Measurements from ENCODE around the gene GYG2. TPM values are rescaled to one million over a fixed set of nuclear protein-coding genes. Genes with fewer than 3 reads are reported as not detected.

Gene GYG2
- total RNA-seq, 1 experiment from 2014 or later = not detected

GRCh38 chrX:2928583-2929434 lies 100.1 kb downstream of the GYG2 start, which contains the start of gene ARSD (continued):
- TF ChIP-seq YY1 (IDR thresholded peaks at IDR 0.05; ENCODE audit: extremely low read depth, insufficient replicate concordance, low read depth, low read length) (no peak), SIN3A (IDR thresholded peaks at IDR 0.05; ENCODE audit: low read depth) (no peak; the same call in 1 of the 2 replicates), ZNF274 (IDR thresholded peaks at IDR 0.05; ENCODE audit: low read depth, low read length) (no peak)

- Histone ChIP-seq H3K36me3 (ENCODE audit: control insufficient read depth in 1 of 2, insufficient read depth in 2 of 2, low read length in 2 of 2) (no peaks in the 10 kb centered on the region), H4K20me1 (ENCODE audit: insufficient read depth) (no peaks in the 10 kb centered on the region), H3K27ac (ENCODE audit: low read depth, low read length) (no peak overlapping the region), H3K9me3 (ENCODE audit: control insufficient read depth in 1 of 2, insufficient read depth in 1 of 2, low read depth in 1 of 2, low read length in 2 of 2) (no peaks in the 10 kb centered on the region), H3K4me3 (replicated peaks in 1 of 2; ENCODE audit: low read depth in 1 of 2, low read length in 2 of 2) (no peak overlapping the region), H3K79me2 (ENCODE audit: insufficient read depth, low read length) (no peaks in the 10 kb centered on the region), H3K9ac (ENCODE audit: low read length) (no peak overlapping the region), H2AFZ (ENCODE audit: low read depth, low read length, poor library complexity, severe bottlenecking) (no peak overlapping the region), H3K4me2 (ENCODE audit: low read length) (no peak overlapping the region), H3K9me2 (ENCODE audit: insufficient read depth) (no peaks in the 10 kb centered on the region), H3K4me1 (ENCODE audit: control insufficient read depth in 1 of 2, insufficient read depth in 2 of 2, low read length in 2 of 2) (no peaks in the 10 kb centered on the region; a peak in 1 of 4 replicates), H3K27me3 (ENCODE audit: insufficient read depth, low read length) (no peaks in the 10 kb centered on the region)
- no TSS peak for BruUV-seq (replicated peaks)
- POLR2A ChIA-PET = no interaction called here
- intact Hi-C loops (cut with micrococcal nuclease) = no loop called here
- TF ChIP-seq EZH2 (IDR thresholded peaks at IDR 0.05) = no peak
- TF ChIP-seq TCF7L2 (IDR thresholded peaks at IDR 0.05; ENCODE audit: borderline replicate concordance, extremely low read depth, insufficient read depth, insufficient read length) = no peak
- no peak for TF ChIP-seq JUND (IDR thresholded peaks at IDR 0.05)
- TF ChIP-seq MAX (IDR thresholded peaks at IDR 0.05) = no peak
- no peak for TF ChIP-seq ATF3 (IDR thresholded peaks at IDR 0.05)
- no peak for TF ChIP-seq FOSL1 (IDR thresholded peaks at IDR 0.05; ENCODE audit: low read depth)
- CTCF ChIA-PET = no interaction called here
- DNase-seq (ENCODE audit: low read depth, low spot score) (no peak), ATAC-seq (no peak)
- RAD21 ChIA-PET (ENCODE audit: low non-redundant PET in 1 of 2, low total read pairs in 2 of 2, uncharacterized antibody in 2 of 2, unreplicated experiment in 2 of 2) = no interaction called here
These were observed 102.4 kb downstream of the GYG2 start for GRCh38 chrX:2931155-2931554.

Measured in HCT116 (cell line).